Uterus (tissue), 2 donors: ENCODE results near the gene SHC2.

ENCODE experiments used
- POLR2A ChIP-seq, 2 donors: fragments of 450-650 bp; IDR thresholded peaks; one replicate each; pipeline ENCODE4 v1.6.1; 2016; ENCODE audit warnings: antibody characterized with exemption in 2 of 2, mild to moderate bottlenecking in 1 of 2, moderate library complexity in 1 of 2
- TF ChIP-seq, protein P1 (sequence below), 4 experiments: fragments of 200-600 bp in 2 of 4; fragments of 450-650 bp in 2 of 4; sonication (generic) in 2 of 4; IDR thresholded peaks; one replicate each; pipeline ENCODE4 v1.5.1; 2016 to 2019; ENCODE audit warnings: antibody characterized with exemption in 4 of 4, mild to moderate bottlenecking in 2 of 4, moderate library complexity in 1 of 4

DNA sequence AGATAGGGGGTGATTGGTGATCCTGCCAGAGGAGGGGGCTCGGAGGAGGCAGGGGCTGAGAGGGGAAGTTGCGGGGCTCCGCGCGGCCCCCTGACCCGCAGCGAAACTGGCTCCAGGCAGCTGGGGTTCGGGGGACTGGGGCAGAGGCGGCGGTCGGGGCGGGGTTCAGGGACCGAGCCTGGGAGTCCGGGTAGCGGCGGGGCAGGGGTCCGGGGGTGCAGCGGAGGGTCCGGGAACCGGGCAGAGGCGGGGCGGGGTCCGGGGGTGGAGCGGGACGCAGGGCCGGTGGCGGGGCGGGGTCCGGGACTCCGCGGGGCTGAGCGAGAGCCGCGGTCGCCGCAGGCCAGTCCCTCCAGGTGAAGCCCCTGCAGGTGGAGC lies 36.6 kb upstream of the SHC2 start:
- TF ChIP-seq, protein P1, sequence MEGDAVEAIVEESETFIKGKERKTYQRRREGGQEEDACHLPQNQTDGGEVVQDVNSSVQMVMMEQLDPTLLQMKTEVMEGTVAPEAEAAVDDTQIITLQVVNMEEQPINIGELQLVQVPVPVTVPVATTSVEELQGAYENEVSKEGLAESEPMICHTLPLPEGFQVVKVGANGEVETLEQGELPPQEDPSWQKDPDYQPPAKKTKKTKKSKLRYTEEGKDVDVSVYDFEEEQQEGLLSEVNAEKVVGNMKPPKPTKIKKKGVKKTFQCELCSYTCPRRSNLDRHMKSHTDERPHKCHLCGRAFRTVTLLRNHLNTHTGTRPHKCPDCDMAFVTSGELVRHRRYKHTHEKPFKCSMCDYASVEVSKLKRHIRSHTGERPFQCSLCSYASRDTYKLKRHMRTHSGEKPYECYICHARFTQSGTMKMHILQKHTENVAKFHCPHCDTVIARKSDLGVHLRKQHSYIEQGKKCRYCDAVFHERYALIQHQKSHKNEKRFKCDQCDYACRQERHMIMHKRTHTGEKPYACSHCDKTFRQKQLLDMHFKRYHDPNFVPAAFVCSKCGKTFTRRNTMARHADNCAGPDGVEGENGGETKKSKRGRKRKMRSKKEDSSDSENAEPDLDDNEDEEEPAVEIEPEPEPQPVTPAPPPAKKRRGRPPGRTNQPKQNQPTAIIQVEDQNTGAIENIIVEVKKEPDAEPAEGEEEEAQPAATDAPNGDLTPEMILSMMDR (IDR thresholded peaks at IDR 0.05): no peak
- no peak for TF ChIP-seq POLR2A (IDR thresholded peaks at IDR 0.05)
